ENCODE data around the gene NT5C3A.
"Not testable (repeated sequence)": the region's sequence is repeated elsewhere in the genome, so short reads cannot be mapped to it uniquely, and the experiment has no call there.

Gene NT5C3A

GRCh38 chr7:32992750-32993149 lies 69.8 kb downstream of the NT5C3A start:
- DNase-seq (ENCODE audit: low read depth in 2 of 2); H3K4me3 ChIP-seq (replicated peaks in 1 of 2; ENCODE audit: low read depth in 2 of 2, low read length in 2 of 2): not testable (repeated sequence)

GRCh38 chr7:32991975-32992700 lies 70.4 kb downstream of the NT5C3A start:
- DNase-seq (ENCODE audit: low read depth in 2 of 2); H3K4me3 ChIP-seq (replicated peaks in 1 of 2; ENCODE audit: low read depth in 2 of 2, low read length in 2 of 2): not testable (repeated sequence)

GRCh38 chr7:32991068-32991585 lies 71.4 kb downstream of the NT5C3A start:
- H3K4me3 ChIP-seq (replicated peaks in 1 of 2; ENCODE audit: low read depth in 2 of 2, low read length in 2 of 2): not testable (repeated sequence)
- peak in 1 of 2 donors; percentile 38 for DNase-seq (ENCODE audit: low read depth in 2 of 2)

GRCh38 chr7:32988148-32988547 lies 74.4 kb downstream of the NT5C3A start:
- not testable (repeated sequence) for DNase-seq (ENCODE audit: low read depth in 2 of 2); H3K4me3 ChIP-seq (replicated peaks in 1 of 2; ENCODE audit: low read depth in 2 of 2, low read length in 2 of 2)

- not testable (repeated sequence) for H3K4me3 ChIP-seq (replicated peaks in 1 of 2; ENCODE audit: low read depth in 2 of 2, low read length in 2 of 2); DNase-seq (ENCODE audit: low read depth in 2 of 2)
Measured at GRCh38 chr7:32979902-32980301, 82.7 kb downstream of the NT5C3A start.

GRCh38 chr7:32979246-32979645 lies 83.3 kb downstream of the NT5C3A start:
- H3K4me3 ChIP-seq (replicated peaks in 1 of 2; ENCODE audit: low read depth in 2 of 2, low read length in 2 of 2): not testable (repeated sequence)
- DNase-seq (ENCODE audit: low read depth in 2 of 2): peak; percentile 74 to 80

GRCh38 chr7:32977159-32977558 lies 85.4 kb downstream of the NT5C3A start:
- not testable (repeated sequence) for H3K4me3 ChIP-seq (replicated peaks in 1 of 2; ENCODE audit: low read depth in 2 of 2, low read length in 2 of 2)
- DNase-seq (ENCODE audit: low read depth in 2 of 2): peak; percentile 5 to 65

GRCh38 chr7:32971967-32972366 lies 90.6 kb downstream of the NT5C3A start:
- H3K4me3 ChIP-seq (replicated peaks in 1 of 2; ENCODE audit: low read depth in 2 of 2, low read length in 2 of 2); DNase-seq (ENCODE audit: low read depth in 2 of 2): not testable (repeated sequence)

- peak in 1 of 2 donors; percentile 37 for DNase-seq (ENCODE audit: low read depth in 2 of 2)
- H3K4me3 ChIP-seq (replicated peaks in 1 of 2; ENCODE audit: low read depth in 2 of 2, low read length in 2 of 2): not testable (repeated sequence)
Measured at GRCh38 chr7:32967268-32967582, 95.4 kb downstream of the NT5C3A start.

GRCh38 chr7:32966489-32967267 lies 95.9 kb downstream of the NT5C3A start:
- DNase-seq (ENCODE audit: low read depth in 2 of 2); H3K4me3 ChIP-seq (replicated peaks in 1 of 2; ENCODE audit: low read depth in 2 of 2, low read length in 2 of 2): not testable (repeated sequence)

- not testable (repeated sequence) for H3K4me3 ChIP-seq (replicated peaks in 1 of 2; ENCODE audit: low read depth in 2 of 2, low read length in 2 of 2)
- peak in 1 of 2 donors; percentile 21 for DNase-seq (ENCODE audit: low read depth in 2 of 2)
Measured at GRCh38 chr7:32964461-32965159, 98.0 kb downstream of the NT5C3A start.

More at GRCh38 chr7:32964461-32965159, 98.0 kb downstream of the NT5C3A start:
- TF ChIP-seq CTCF (IDR thresholded peaks at IDR 0.05; ENCODE audit: low read depth, low read length): peak; percentile 29
